Keratinocyte (primary cell): Measurements from ENCODE around the gene ZMYND8.

Experiments
- EZH2 ChIP-seq: IDR thresholded peaks from one replicate; pipeline ENCODE4 v1.6.1; 2012; ENCODE audit warnings: inconsistent platforms, mild to moderate bottlenecking, low read length, moderate library complexity
- TF ChIP-seq, protein P1 (sequence below), 3 experiments: IDR thresholded peaks in 1 of 3; conservative IDR thresholded peaks in 1 of 3; optimal IDR thresholded peaks in 1 of 3; 2 replicates in 2 of 3; 3 replicates in 1 of 3; pipeline versions ENCODE3 to v1.5.1; 2011; ENCODE audit warnings: low read length in 3 of 3, mild to moderate bottlenecking in 3 of 3, moderate library complexity in 2 of 3, control low read depth in 1 of 3, inconsistent platforms in 1 of 3; ENCODE audit not compliant: insufficient read depth in 2 of 3; ENCODE audit errors: extremely low read depth in 1 of 3

DNA sequence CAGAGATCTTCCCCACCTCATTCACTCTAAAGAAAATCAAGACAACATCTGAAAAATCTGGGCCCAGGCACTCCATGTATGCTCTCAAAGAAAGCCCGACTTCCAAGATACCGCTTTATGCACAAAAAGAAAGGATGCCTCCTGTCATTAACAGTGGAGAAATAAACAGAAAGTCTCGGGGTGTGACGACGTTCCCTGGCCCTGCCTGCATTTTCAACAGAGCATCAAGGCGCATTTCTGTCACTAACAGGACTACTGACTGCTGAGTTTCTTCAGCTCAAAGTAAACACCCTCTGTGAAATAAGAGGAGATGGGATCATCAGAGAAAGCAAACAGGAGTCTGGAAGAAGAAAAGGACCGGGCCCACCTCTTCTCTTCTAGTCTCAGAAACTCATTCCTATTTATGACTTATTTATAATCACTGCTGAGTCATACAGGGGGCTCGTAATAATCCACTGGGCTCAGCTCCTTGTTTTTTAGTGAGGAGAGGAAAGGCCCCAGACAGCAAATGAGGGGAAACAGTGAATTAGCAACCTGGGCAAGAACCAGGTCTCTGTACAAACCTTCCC, 99.7 kb downstream of the ZMYND8 start:
- TF ChIP-seq, protein P1, sequence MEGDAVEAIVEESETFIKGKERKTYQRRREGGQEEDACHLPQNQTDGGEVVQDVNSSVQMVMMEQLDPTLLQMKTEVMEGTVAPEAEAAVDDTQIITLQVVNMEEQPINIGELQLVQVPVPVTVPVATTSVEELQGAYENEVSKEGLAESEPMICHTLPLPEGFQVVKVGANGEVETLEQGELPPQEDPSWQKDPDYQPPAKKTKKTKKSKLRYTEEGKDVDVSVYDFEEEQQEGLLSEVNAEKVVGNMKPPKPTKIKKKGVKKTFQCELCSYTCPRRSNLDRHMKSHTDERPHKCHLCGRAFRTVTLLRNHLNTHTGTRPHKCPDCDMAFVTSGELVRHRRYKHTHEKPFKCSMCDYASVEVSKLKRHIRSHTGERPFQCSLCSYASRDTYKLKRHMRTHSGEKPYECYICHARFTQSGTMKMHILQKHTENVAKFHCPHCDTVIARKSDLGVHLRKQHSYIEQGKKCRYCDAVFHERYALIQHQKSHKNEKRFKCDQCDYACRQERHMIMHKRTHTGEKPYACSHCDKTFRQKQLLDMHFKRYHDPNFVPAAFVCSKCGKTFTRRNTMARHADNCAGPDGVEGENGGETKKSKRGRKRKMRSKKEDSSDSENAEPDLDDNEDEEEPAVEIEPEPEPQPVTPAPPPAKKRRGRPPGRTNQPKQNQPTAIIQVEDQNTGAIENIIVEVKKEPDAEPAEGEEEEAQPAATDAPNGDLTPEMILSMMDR (optimal IDR thresholded peaks at IDR 0.05 in 1 of 3, IDR thresholded peaks at IDR 0.05 in 1 of 3, conservative IDR thresholded peaks at IDR 0.05 in 1 of 3; ENCODE audit: extremely low read depth in 1 of 3, insufficient read depth in 2 of 3, low read length in 3 of 3), result no peak
- TF ChIP-seq EZH2, result no peak
